ENCODE results near the gene HNRNPUL2. TPM values are rescaled to one million over a fixed set of nuclear protein-coding genes. Genes with fewer than 3 reads are reported as not detected.

HNRNPUL2 gene
- total RNA-seq, 4 donors from 2014 or later = 38.7 to 68.8 (median 50.3) TPM

- Histone ChIP-seq H3K4me1 (peaks cover 0 to 21% (median 8%) of the 10 kb centered on the region in 4 donors), H3K36me3 (no peaks in the 10 kb centered on the region), H3K27me3 (no peaks in the 10 kb centered on the region), H3K4me3 (no peak overlapping the region), H3K9me3 (no peaks in the 10 kb centered on the region), H3K27ac (no peak overlapping the region)
- DNase-seq = no peak
- TF ChIP-seq POLR2A (IDR thresholded peaks at IDR 0.05) = no peak
- TF ChIP-seq CTCF (IDR thresholded peaks at IDR 0.05) = no peak
These were observed 30.9 kb upstream of the HNRNPUL2 start for GRCh38 chr11:62757846-62758788.

GRCh38 chr11:62755086-62755615 is 27.9 kb upstream of the HNRNPUL2 start:
- Histone ChIP-seq H3K36me3 (peaks cover 0 to 13% (median 0%) of the 10 kb centered on the region in 3 donors), H3K27ac (no peak overlapping the region), H3K27me3 (no peaks in the 10 kb centered on the region), H3K4me1 (peaks cover 0 to 23% (median 4%) of the 10 kb centered on the region in 4 donors), H3K9me3 (no peaks in the 10 kb centered on the region), H3K4me3 (no peak overlapping the region)
- DNase-seq = no peak
- TF ChIP-seq CTCF (IDR thresholded peaks at IDR 0.05) (no peak), POLR2A (IDR thresholded peaks at IDR 0.05) (no peak)

GRCh38 chr11:62753736-62754603 is 26.7 kb upstream of the HNRNPUL2 start, which contains the start of gene ZBTB3:
TSS of gene ZBTB3 (minus strand) at chr11:62754160. CDS start at chr11:62753664, 496 bp downstream.
- peaks cover 0 to 14% (median 0%) of the 10 kb centered on the region in 3 donors for H3K36me3 ChIP-seq
- no peaks in the 10 kb centered on the region for H3K27me3 ChIP-seq
- H3K4me1 ChIP-seq = peaks cover 0 to 23% (median 4%) of the 10 kb centered on the region in 4 donors
- peak within 1 kb of the TSS; percentile 61 to 79 (median 67) for H3K4me3 ChIP-seq
- H3K27ac ChIP-seq = peak within 1 kb of the TSS; percentile 87 to 94 (median 90)
- peak; percentile 99 for DNase-seq
- no peaks in the 10 kb centered on the region for H3K9me3 ChIP-seq
- TF ChIP-seq CTCF (IDR thresholded peaks at IDR 0.05) = peak in 4 of 6 experiments; percentile 2 to 47 (median 42)
- peak; percentile 64 to 85 for TF ChIP-seq POLR2A (IDR thresholded peaks at IDR 0.05)

GRCh38 chr11:62752994-62753735 is 25.9 kb upstream of the HNRNPUL2 start:
- no peaks in the 10 kb centered on the region for H3K27me3 ChIP-seq
- peak overlapping the region; percentile 61 to 79 (median 67) for H3K4me3 ChIP-seq
- peaks cover 0 to 18% (median 0%) of the 10 kb centered on the region in 3 donors for H3K36me3 ChIP-seq
- TF ChIP-seq CTCF (IDR thresholded peaks at IDR 0.05) (no peak), POLR2A (IDR thresholded peaks at IDR 0.05) (no peak)
- no peaks in the 10 kb centered on the region for H3K9me3 ChIP-seq
- H3K27ac ChIP-seq = peak overlapping the region; percentile 87 to 94 (median 90)
- peaks cover 0 to 23% (median 4%) of the 10 kb centered on the region in 4 donors for H3K4me1 ChIP-seq
- DNase-seq = no peak
